Stimulated activated naive B cell treated with anti-CD40 and anti-IgM and Interleukin-4, amounts not matched to agents 10 μg/mL and 1 μg/mL and 100 μg/mL, for 72 hours (primary cell): ENCODE measurements around the gene ZFP3.
"Not testable (repeated sequence)": the region's sequence is repeated elsewhere in the genome, so short reads cannot be mapped to it uniquely, and the experiment has no call there.

Experiments used
- ATAC-seq, 2 donors: fragments of 150-1000 bp; cut with Tn5 transposase; replicated peaks; 2 replicates each; pipeline ENCODE4 v1.10.0; 2021; ENCODE audit warnings: moderate library complexity in 1 of 2
- DNase-seq: peaks from one replicate; pipeline ENCODE4 v3.0.0; 2021
- H3K27ac Mint-ChIP-seq: one replicate; pipeline ENCODE4 v1.8.0; 2022; ENCODE audit warnings: mild to moderate bottlenecking, mixed read lengths
- H3K27me3 Mint-ChIP-seq, 2 donors: one replicate each; pipeline ENCODE4 v1.8.0; 2022; ENCODE audit warnings: mixed read lengths in 2 of 2
- H3K36me3 Mint-ChIP-seq, 2 donors: one replicate each; pipeline ENCODE4 v1.8.0; 2022; ENCODE audit warnings: mixed read lengths in 2 of 2, mild to moderate bottlenecking in 1 of 2
- H3K4me1 Mint-ChIP-seq, 2 donors: one replicate each; pipeline ENCODE4 v1.8.0; 2022; ENCODE audit warnings: mixed read lengths in 2 of 2, mild to moderate bottlenecking in 1 of 2
- H3K4me3 Mint-ChIP-seq, 2 donors: one replicate each; pipeline ENCODE4 v1.8.0; 2022; ENCODE audit warnings: mild to moderate bottlenecking in 2 of 2, mixed read lengths in 2 of 2, moderate library complexity in 1 of 2
- H3K9me3 Mint-ChIP-seq, 2 donors: one replicate each; pipeline ENCODE4 v1.8.0; 2022; ENCODE audit warnings: mixed read lengths in 2 of 2, mild to moderate bottlenecking in 1 of 2

The ZFP3 gene

DNA sequence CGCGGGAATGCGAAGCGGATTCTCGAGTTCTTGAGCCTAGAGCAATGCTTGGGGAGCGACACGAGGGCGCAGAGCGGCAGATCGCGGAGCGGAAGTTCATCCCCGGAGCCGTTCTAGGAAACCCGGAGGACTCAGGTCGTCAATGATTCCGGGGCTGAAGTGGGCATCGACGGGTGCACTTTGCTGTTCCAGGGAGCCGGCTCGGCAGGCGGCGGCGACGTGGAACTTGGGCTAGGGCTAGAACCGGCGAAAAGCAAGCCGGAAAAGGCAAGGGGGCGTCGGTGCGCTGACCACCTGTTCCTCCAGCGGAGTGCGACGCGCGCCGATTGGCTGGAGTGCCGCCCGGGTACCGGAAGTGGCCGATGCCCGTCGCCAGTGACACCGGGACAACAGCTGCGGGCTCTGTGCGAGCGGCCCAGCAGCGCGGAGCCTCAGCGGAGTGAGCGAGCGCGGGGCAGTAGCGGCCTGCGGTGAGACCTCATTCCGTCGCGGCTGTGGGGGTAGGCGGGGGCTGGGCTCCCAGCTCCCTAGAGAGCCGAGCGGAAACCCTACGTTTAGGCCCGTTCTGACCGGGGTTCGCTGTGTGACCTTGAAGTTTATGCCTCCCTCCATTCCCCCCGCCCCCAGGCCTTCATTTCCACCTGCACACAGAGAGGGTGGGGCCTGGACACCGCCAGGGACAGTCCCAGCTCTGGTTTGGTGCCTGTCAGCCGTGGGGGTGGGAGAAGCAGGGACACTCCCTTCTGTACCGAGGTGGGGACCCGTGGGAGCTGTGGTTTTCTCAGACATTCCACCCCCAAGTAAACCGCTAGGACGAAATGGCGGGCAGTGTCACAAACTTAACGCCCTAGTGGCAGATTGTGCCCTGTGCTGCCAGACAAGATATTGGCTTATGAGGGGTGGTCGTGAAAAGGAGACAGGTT, at the start of gene ZFP3:
Gene ZFP3 (plus strand): TSS at position 362 of the 923 bp plus-strand sequence. CDS start 13,038 bp downstream, outside the sequence.
- H3K4me3 Mint-ChIP-seq: peak within 1 kb of the TSS; percentile 76 to 85
- peak within 1 kb of the TSS; percentile 99 for H3K27ac Mint-ChIP-seq
- H3K4me1 Mint-ChIP-seq: peaks cover 21 to 45% of the 10 kb centered on the region in 2 donors
- peaks cover 26 to 31% of the 10 kb centered on the region in 2 donors for H3K36me3 Mint-ChIP-seq
- ATAC-seq (peak; percentile 92 to 93), DNase-seq (peak; percentile 94)
- H3K9me3 Mint-ChIP-seq: peaks cover 0 to 4% of the 10 kb centered on the region in 2 donors
- no peaks in the 10 kb centered on the region for H3K27me3 Mint-ChIP-seq

DNA sequence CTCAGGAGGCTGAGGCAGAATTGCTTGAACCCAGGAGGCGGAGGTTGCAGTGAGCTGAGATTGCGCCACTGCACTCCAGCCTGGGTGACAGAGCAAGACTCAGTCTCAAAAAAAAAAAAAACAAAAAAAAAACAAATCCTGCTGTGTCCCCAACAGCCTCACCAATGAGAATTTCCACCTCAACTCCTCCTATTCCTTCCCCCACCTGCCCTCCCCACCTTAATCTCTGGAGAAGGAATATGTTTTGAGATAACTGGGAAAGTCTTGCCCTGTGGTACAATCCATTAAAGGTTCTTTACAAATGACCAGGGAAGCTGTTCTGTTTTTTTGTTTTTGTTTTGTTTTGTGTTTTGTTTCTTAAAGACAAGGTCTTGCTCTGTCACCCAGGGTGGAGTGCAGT, 48.1 kb upstream of the ZFP3 start:
- H3K27ac Mint-ChIP-seq, ATAC-seq, H3K36me3 Mint-ChIP-seq, H3K9me3 Mint-ChIP-seq, H3K4me3 Mint-ChIP-seq, DNase-seq: not testable (repeated sequence)
- H3K27me3 Mint-ChIP-seq: peaks cover 0 to 22% of the 10 kb centered on the region in 2 donors
- H3K4me1 Mint-ChIP-seq: peaks cover 21 to 33% of the 10 kb centered on the region in 2 donors

DNA sequence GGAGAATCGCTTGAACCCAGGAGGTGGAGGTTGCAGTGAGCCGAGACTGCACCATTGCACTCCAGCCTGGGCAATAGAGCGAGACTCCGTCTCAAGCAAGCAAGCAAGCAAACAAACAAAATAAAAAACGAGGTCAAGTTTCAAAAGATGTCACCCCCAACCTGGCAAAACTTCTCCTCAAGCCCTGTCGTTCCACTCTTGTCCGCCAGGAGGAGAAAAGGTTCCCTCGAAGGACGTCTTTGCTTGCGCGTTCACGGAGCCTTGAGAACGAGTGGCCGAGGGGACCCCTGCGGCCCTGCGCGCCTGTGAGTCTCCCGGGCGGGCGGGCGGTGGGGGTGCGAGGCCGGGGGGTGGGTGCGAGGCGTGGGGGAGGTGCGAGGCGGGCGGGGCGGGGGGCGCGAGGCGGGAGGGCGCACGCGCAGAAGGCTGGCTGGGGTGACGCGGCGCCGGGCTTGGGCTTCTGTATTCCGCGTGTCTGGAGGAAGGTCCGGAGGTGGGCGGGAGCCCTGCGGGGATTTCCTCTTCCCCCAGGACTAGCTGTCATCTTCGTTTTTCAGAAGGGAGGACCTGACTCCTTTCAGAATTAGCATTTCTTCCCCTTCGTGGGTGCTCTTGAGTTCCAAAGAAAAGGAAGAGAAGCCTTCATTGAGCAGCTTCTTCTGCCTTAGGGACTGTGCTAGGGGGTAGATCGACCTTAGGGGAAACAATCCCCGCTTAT, 46.7 kb upstream of the ZFP3 start:
- DNase-seq (peak; percentile 92), ATAC-seq (peak; percentile 95)
- peaks cover 21 to 33% of the 10 kb centered on the region in 2 donors for H3K4me1 Mint-ChIP-seq
- peak overlapping the region; percentile 67 to 79 for H3K4me3 Mint-ChIP-seq
- peak overlapping the region; percentile 88 for H3K27ac Mint-ChIP-seq
- no peaks in the 10 kb centered on the region for H3K9me3 Mint-ChIP-seq
- peaks cover 0 to 4% of the 10 kb centered on the region in 2 donors for H3K36me3 Mint-ChIP-seq
- H3K27me3 Mint-ChIP-seq: peaks cover 0 to 16% of the 10 kb centered on the region in 2 donors

DNA sequence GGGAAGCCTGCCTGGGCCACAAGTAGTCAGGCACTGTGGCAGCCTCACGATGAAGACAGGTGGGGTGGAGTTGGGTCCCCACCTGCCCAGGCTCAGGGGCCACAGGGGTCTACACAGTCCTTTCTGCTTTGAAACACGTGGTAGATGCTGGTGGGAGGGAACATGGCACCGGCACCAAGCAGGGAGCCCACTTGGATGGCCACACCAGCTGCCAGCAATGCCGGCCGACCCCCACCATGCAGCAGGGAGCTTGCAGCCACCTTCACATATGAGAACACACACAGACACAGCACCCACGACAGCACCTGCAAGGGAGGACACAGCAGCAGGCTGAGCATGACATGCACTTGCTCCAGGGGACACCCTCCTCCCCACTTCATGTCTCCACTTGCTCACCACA, 45.4 kb upstream of the ZFP3 start:
- Mint-ChIP-seq H3K27ac (peak overlapping the region; percentile 81), H3K4me3 (no peak overlapping the region), H3K4me1 (peaks cover 21 to 33% of the 10 kb centered on the region in 2 donors), H3K36me3 (peaks cover 0 to 4% of the 10 kb centered on the region in 2 donors), H3K27me3 (peaks cover 0 to 16% of the 10 kb centered on the region in 2 donors), H3K9me3 (no peaks in the 10 kb centered on the region)
- no peak for ATAC-seq
- DNase-seq: no peak

DNA sequence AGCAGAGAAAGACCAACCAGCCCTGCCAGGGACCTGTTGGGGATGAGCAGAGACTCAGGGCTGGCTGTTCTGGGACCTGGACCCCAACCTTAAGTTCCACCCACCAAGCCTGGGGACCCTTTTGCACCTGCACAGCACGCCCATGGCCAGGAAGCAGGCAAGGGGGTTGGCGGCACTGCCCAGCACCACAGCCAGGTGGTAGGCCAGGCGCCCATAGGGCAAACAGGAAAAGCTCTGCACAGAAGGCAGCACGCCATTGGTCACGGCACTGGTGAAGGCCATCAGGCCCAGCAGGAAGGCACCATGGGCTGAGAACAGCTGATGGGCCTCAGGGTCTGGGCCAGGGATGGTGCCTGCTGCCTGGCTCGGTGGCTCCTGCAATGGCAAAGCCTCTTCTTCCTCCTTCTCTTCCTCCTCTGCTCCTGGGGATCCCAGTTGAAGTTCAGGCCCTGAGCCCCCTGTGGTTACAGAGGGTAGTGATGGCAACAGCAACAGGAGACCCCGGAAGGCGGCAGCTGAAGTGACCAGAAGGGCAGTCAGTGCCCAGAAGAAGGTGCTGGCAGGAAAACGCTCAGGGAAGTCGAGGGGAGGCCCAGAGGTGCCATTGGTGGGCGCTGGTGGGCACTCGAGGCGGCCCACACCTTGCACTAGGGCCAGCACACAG, 44.8 kb upstream of the ZFP3 start:
- peaks cover 0 to 16% of the 10 kb centered on the region in 2 donors for H3K27me3 Mint-ChIP-seq
- no peak overlapping the region for H3K4me3 Mint-ChIP-seq
- peaks cover 21 to 33% of the 10 kb centered on the region in 2 donors for H3K4me1 Mint-ChIP-seq
- ATAC-seq (no peak), DNase-seq (no peak)
- H3K36me3 Mint-ChIP-seq: peaks cover 0 to 4% of the 10 kb centered on the region in 2 donors
- no peaks in the 10 kb centered on the region for H3K9me3 Mint-ChIP-seq
- no peak overlapping the region for H3K27ac Mint-ChIP-seq

DNA sequence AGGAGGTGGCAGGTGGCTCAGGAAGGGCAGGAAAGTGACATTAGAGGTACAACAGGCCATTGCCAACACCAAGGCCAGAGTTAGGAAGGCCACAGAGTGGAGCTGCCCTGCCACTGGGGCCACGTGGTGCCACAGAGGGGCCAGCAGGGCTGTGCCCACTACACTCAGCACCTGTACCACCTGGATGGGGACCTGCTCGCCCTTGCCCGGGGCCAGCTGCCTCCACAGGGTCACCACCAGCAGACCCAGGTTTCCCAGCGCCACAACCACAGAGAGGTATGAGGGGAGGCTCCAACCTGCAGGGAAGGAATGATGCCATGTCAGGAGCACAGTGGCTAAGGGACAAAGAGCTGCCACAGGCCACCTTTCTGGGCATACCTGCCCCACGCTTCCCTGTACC, 44.2 kb upstream of the ZFP3 start:
- peaks cover 21 to 33% of the 10 kb centered on the region in 2 donors for H3K4me1 Mint-ChIP-seq
- H3K4me3 Mint-ChIP-seq: no peak overlapping the region
- H3K9me3 Mint-ChIP-seq: no peaks in the 10 kb centered on the region
- ATAC-seq (no peak), DNase-seq (no peak)
- H3K36me3 Mint-ChIP-seq: peaks cover 0 to 4% of the 10 kb centered on the region in 2 donors
- H3K27me3 Mint-ChIP-seq: peaks cover 0 to 16% of the 10 kb centered on the region in 2 donors
- H3K27ac Mint-ChIP-seq: no peak overlapping the region

DNA sequence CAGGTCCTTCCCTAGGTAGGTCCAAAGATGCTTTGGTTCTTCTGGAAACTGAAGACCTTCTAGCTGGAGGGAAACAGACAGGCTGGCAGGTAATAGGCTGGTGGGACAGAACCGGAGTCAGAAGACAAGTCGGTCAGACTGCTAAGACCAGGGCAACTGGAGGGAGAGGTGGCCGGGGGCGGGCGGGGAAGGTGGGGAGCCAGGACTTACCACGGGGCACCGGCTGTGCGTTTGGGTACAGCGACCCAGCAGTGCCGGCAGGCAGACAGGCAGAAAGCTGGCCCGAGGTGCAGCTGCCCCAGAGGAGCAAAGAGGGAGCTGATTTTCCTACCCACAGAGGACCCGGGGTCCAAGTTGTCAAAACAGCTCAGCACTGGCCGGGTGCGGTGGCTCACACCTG, 43.6 kb upstream of the ZFP3 start:
- Mint-ChIP-seq H3K27me3 (peaks cover 0 to 16% of the 10 kb centered on the region in 2 donors), H3K27ac (no peak overlapping the region), H3K9me3 (no peaks in the 10 kb centered on the region), H3K36me3 (peaks cover 0 to 1% of the 10 kb centered on the region in 2 donors), H3K4me1 (peaks cover 21 to 33% of the 10 kb centered on the region in 2 donors), H3K4me3 (no peak overlapping the region)
- ATAC-seq: no peak
- no peak for DNase-seq

DNA sequence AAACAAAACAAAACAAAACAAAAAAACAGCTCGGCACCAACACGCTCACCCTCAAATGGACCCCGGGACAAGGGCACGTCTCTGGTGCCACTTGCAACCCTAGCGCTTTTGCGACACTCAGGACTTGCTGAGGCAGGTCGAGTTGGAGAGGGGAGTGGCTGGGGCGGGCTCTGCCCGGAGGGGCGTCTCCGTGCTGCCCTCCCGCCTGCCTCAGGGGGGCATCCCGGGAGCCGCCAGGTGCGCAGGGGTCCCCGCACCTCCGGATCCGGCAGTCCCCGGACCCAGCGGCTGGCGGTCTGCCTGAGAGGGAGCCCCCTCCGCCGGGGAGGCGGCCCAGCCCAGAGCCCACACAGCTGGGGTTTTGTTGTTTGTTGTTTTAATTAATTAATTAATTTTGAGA, 43.0 kb upstream of the ZFP3 start, which contains the start of gene SLC52A1:
Gene SLC52A1 (minus strand): TSS at position 112 of the 400 bp plus-strand sequence. CDS start 820 bp downstream, outside the sequence.
- Mint-ChIP-seq H3K4me3 (peak within 1 kb of the TSS in 1 of 2 donors; percentile 13), H3K4me1 (peaks cover 21 to 30% of the 10 kb centered on the region in 2 donors), H3K27me3 (peaks cover 0 to 16% of the 10 kb centered on the region in 2 donors), H3K27ac (no peak within 1 kb of the TSS), H3K36me3 (no peaks in the 10 kb centered on the region), H3K9me3 (no peaks in the 10 kb centered on the region)
- no peak for ATAC-seq
- no peak for DNase-seq

DNA sequence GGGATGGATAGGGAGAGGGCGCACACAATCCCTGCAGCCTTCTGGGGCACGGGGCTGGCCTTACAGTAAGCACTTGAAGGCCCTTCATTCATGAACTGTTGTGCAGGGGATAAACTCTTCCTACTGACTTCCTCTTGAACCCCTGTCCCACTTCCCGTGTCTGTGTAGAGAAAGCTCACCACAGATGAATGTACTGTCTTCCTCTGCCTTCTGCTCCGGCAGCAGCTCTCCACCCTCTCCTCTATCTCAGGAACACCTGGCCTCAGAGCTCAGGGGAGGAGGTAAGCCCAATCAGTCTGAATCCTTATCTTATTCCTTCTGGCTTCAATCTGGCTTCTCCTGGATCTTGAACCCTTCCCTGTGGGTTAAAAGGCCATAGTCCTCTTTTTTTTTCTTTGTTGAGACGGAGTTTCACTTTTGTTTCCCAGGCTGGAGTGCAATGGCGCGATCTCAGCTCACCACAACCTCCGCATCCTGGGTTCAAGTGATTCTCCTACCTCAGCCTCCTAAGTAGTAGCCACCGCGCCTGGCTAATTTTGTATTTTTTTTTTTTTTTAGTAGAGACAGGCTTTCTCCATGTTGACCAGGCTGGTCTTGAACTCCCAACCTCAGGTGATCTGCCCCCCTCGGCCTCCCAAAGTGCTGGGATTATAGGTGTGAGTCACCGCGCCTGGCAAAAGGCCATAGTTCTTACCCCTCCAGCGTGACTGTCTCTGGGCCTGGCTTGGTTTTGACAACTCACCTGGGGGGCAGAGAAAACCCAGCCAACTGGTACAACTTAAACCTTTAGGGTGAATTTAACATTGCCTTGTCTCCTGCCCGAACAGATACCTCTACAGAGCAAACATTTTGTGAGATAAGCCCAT, 35.9 kb upstream of the ZFP3 start:
- Mint-ChIP-seq H3K4me3 (no peak overlapping the region), H3K27me3 (no peaks in the 10 kb centered on the region), H3K27ac (no peak overlapping the region), H3K9me3 (no peaks in the 10 kb centered on the region), H3K36me3 (no peaks in the 10 kb centered on the region), H3K4me1 (peaks cover 18 to 37% of the 10 kb centered on the region in 2 donors)
- ATAC-seq (no peak), DNase-seq (no peak)

DNA sequence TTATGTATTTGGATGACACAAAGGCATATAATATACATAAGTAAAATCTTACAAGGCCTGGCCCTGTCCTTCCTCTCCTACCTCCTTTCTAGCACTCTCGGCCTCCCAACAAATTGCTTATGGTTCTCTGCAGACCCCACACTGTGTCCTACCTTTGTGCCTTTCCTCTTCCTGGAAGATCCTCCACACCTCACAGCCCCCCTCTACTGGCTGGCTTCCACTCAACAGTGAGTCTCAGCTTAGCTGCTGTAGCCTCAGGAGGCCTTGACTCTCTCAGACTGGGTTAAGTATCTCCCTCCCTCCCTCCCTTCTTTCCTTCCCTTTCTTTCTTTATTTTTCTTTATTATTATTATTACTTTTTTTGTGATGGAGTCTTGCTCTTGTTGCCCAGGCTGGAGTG, 34.7 kb upstream of the ZFP3 start:
- no peaks in the 10 kb centered on the region for H3K27me3 Mint-ChIP-seq
- H3K4me3 Mint-ChIP-seq: no peak overlapping the region
- no peaks in the 10 kb centered on the region for H3K9me3 Mint-ChIP-seq
- H3K4me1 Mint-ChIP-seq: peaks cover 22 to 48% of the 10 kb centered on the region in 2 donors
- no peaks in the 10 kb centered on the region for H3K36me3 Mint-ChIP-seq
- H3K27ac Mint-ChIP-seq: no peak overlapping the region
- ATAC-seq (no peak), DNase-seq (no peak)

DNA sequence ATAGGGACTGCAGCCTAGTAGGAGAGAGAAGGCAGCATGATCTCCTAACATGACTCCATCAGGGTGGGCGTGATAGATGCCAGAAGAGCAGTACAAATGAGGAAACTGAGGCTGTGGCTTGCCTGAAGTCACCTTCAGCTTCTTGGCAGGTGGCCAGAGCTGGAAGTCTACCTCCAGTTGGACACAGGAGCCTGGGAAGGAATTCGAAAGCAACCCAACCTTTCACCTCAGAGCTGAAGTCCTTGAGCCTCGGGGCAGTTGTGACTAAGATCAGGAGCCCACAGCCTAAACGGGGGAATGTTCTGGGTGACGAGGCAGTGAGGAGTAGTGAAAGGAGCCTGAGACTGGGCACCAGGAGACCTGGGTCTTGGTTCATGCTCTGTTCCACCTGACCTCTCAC, 33.6 kb upstream of the ZFP3 start:
- Mint-ChIP-seq H3K36me3 (no peaks in the 10 kb centered on the region), H3K4me3 (no peak overlapping the region), H3K4me1 (peaks cover 25 to 59% of the 10 kb centered on the region in 2 donors), H3K9me3 (no peaks in the 10 kb centered on the region), H3K27me3 (no peaks in the 10 kb centered on the region), H3K27ac (no peak overlapping the region)
- ATAC-seq: peak in 1 of 2 donors; percentile 33
- no peak for DNase-seq

DNA sequence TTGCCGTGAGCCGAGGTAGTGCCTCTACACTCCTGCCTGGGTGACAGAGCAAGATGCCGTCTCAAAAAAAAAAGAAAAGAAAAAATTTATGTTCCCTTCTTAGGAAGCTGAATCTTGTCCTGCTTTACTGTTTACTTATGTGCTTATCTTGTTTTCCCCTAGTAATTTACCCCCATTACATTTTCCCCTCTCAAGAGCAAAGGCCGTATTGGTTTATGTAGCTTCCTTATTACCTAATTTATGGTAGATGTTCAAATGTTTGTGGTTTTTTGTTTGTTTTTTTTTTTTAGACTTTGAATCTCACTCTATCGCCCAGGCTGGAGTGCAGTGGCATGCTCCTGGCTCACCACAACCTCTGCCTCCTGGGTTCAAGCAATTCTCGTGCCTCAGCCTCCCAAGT, 32.8 kb upstream of the ZFP3 start:
- Mint-ChIP-seq H3K4me1 (peaks cover 27 to 66% of the 10 kb centered on the region in 2 donors), H3K36me3 (no peaks in the 10 kb centered on the region), H3K27ac (no peak overlapping the region), H3K27me3 (no peaks in the 10 kb centered on the region), H3K9me3 (no peaks in the 10 kb centered on the region), H3K4me3 (no peak overlapping the region)
- no peak for ATAC-seq
- no peak for DNase-seq

DNA sequence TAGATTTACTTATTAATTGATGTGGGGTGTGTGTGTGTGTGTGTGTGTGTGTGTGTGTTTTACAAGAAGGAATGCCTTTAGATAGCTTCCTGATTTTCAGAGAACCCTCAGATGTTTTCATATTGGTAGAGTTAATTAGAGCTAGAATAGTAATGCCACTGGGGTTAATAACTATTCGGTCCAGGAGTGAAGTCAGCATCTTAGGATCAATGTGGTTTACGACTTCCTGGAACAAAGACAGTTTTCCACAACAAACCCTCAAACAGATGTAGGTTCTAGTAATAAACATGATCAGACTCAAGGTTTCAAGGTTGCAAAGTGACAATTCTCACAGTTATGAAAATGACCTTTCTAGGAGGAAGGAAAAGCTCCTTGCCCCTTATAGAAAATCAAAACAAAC, 30.8 kb upstream of the ZFP3 start:
- peak overlapping the region in 1 of 2 donors; percentile 25 for H3K4me3 Mint-ChIP-seq
- no peaks in the 10 kb centered on the region for H3K27me3 Mint-ChIP-seq
- no peaks in the 10 kb centered on the region for H3K9me3 Mint-ChIP-seq
- no peak for DNase-seq
- peaks cover 23 to 61% of the 10 kb centered on the region in 2 donors for H3K4me1 Mint-ChIP-seq
- no peak overlapping the region for H3K27ac Mint-ChIP-seq
- peak; percentile 47 to 49 for ATAC-seq
- no peaks in the 10 kb centered on the region for H3K36me3 Mint-ChIP-seq
